ENCODE data around the gene CNTLN. TPM values are rescaled to one million over a fixed set of nuclear protein-coding genes. Genes with fewer than 3 reads are reported as not detected.
A peak's percentile ranks its signal among the peaks of the same experiment; 100 is the strongest.
"Not testable (repeated sequence)": the region's sequence is repeated elsewhere in the genome, so short reads cannot be mapped to it uniquely, and the experiment has no call there.

The CNTLN gene
- total RNA-seq, 1 experiment from 2014 or later, result 6.7 TPM

DNA sequence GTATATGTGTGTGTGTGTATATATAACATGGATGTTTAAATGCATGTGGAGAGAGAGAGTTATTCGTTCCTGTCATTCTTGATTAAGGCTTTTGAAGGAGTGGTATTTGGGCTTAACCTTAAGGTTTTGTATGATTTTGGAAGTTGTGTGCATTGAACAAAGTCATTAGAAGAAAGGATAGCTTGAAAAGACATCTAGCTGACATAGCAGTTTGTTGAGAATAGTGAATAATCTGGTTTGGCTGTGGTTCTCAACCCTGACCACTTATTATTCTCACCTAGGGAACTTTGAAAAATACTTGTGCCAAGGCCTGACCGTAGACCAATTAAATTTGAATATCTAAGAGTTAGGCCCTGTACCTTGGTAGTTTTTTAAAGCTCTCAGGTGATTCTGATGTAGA, 303.0 kb downstream of the CNTLN start:
- DNase-seq (ENCODE audit: unreplicated experiment), result no peak
- Mint-ChIP-seq H3K4me3 (ENCODE audit: unreplicated experiment) (no peak overlapping the region), H3K27ac (ENCODE audit: low read depth, unreplicated experiment) (no peak overlapping the region), H3K36me3 (ENCODE audit: insufficient read depth, unreplicated experiment) (no peaks in the 10 kb centered on the region), H3K4me1 (ENCODE audit: insufficient read depth, unreplicated experiment) (no peaks in the 10 kb centered on the region), H3K9me3 (ENCODE audit: unreplicated experiment) (peaks cover 14% of the 10 kb centered on the region), H3K27me3 (ENCODE audit: insufficient read depth, unreplicated experiment) (no peaks in the 10 kb centered on the region)
- TF ChIP-seq, protein P1, sequence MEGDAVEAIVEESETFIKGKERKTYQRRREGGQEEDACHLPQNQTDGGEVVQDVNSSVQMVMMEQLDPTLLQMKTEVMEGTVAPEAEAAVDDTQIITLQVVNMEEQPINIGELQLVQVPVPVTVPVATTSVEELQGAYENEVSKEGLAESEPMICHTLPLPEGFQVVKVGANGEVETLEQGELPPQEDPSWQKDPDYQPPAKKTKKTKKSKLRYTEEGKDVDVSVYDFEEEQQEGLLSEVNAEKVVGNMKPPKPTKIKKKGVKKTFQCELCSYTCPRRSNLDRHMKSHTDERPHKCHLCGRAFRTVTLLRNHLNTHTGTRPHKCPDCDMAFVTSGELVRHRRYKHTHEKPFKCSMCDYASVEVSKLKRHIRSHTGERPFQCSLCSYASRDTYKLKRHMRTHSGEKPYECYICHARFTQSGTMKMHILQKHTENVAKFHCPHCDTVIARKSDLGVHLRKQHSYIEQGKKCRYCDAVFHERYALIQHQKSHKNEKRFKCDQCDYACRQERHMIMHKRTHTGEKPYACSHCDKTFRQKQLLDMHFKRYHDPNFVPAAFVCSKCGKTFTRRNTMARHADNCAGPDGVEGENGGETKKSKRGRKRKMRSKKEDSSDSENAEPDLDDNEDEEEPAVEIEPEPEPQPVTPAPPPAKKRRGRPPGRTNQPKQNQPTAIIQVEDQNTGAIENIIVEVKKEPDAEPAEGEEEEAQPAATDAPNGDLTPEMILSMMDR (IDR thresholded peaks at IDR 0.05; ENCODE audit: unreplicated experiment), result no peak
- ChIA-PET POLR2A (no interaction called here), CTCF (interaction anchor here (0.7 kb wide), 1 partner anchor 9 kb away, joined by 3 read pairs; no protein-coding TSS in a partner anchor)
- intact Hi-C loops (cut with micrococcal nuclease), result no loop called here
- BruUV-seq (replicated peaks), result no TSS peak

DNA sequence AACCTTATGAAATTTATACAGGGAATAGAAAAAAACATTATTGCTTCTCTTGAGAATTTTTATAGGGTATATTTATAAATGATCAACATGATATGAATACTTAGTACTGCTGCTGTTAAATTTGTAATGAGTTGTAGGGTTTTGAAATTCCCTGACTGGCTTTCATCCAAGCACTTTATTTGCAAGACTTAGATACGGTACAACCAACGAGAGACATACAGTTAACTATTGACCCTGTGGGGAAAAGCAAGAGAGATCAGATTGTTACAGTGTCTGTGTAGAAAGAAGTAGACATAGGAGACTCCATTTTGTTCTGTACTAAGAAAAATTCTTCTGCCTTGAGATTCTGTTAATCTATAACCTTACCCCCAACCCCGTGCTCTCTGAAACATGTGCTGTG, 310.3 kb downstream of the CNTLN start:
- H3K4me1 Mint-ChIP-seq (ENCODE audit: insufficient read depth, unreplicated experiment); H3K4me3 Mint-ChIP-seq (ENCODE audit: unreplicated experiment); H3K36me3 Mint-ChIP-seq (ENCODE audit: insufficient read depth, unreplicated experiment); H3K9me3 Mint-ChIP-seq (ENCODE audit: unreplicated experiment); H3K27me3 Mint-ChIP-seq (ENCODE audit: insufficient read depth, unreplicated experiment); intact Hi-C loops (cut with micrococcal nuclease); BruUV-seq (replicated peaks); DNase-seq (ENCODE audit: unreplicated experiment); H3K27ac Mint-ChIP-seq (ENCODE audit: low read depth, unreplicated experiment); CTCF ChIA-PET: not testable (repeated sequence)
- POLR2A ChIA-PET, result interaction anchor here (0.6 kb wide), 1 partner anchor 305 kb away, joined by 3 read pairs; no protein-coding TSS in a partner anchor

DNA sequence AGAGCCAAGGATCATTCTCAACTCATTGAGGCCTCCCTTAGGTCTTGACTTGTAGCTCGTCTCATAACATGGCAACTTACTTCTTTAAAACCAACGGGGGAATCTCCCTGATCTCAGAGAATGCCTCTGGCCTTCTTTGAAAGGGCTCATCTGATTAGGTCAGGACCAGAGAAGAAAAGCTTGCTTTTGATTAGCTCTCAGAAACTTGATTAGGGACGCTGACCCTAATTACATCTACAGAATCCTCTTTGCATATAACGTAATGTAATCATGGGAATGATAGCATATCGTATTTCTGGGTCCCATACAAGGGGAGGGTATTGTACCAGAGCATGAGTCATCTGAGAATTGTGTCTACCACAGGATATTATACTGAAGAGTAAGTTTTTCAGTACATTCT, 318.9 kb downstream of the CNTLN start:
- Mint-ChIP-seq H3K27ac (ENCODE audit: low read depth, unreplicated experiment) (no peak overlapping the region), H3K27me3 (ENCODE audit: insufficient read depth, unreplicated experiment) (no peaks in the 10 kb centered on the region), H3K4me3 (ENCODE audit: unreplicated experiment) (no peak overlapping the region), H3K4me1 (ENCODE audit: insufficient read depth, unreplicated experiment) (no peaks in the 10 kb centered on the region), H3K36me3 (ENCODE audit: insufficient read depth, unreplicated experiment) (no peaks in the 10 kb centered on the region), H3K9me3 (ENCODE audit: unreplicated experiment) (no peaks in the 10 kb centered on the region)
- ChIA-PET CTCF (interaction anchor here (2.0 kb wide), 1 partner anchor 9 kb away, joined by 7 read pairs; no protein-coding TSS in a partner anchor), POLR2A (no interaction called here)
- intact Hi-C loops (cut with micrococcal nuclease), result no loop called here
- peak; percentile 7 for DNase-seq (ENCODE audit: unreplicated experiment)
- TF ChIP-seq, protein P1 (IDR thresholded peaks at IDR 0.05; ENCODE audit: unreplicated experiment), result no peak
- no TSS peak for BruUV-seq (replicated peaks)

DNA sequence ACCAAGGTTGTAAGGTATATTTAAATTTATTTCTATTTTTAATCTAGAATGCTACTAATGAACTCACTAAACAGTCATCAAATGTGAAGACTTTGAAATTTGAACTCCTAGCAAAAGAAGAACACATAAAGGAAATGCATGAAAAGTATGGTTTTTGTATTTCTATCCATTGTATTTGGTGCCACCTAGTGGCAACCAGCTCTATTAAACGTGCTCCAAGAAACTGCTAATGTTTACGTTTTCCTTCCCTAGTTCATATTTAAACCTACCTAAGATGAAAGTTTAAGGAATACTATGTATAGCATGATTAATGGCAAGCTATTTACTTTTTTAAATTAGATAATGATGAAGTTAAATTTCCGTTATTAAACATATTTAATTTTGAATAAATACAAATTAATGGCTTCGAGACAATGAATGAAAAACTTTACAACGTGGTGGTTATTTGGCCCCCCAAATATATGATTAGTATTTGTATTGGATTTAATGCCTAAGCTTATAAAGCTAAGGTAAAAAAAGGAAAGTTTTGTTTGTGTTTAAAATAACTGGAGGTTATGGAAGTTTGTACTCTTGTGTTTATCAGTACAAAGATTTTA, 328.1 kb downstream of the CNTLN start:
- no peak overlapping the region for H3K27ac Mint-ChIP-seq (ENCODE audit: low read depth, unreplicated experiment)
- H3K9me3 Mint-ChIP-seq (ENCODE audit: unreplicated experiment), result no peaks in the 10 kb centered on the region
- H3K4me3 Mint-ChIP-seq (ENCODE audit: unreplicated experiment), result no peak overlapping the region
- CTCF ChIA-PET, result interaction anchor here (0.6 to 4.9 kb wide), 30 partner anchors 9 to 1628 kb away, joined by 3 to 77 read pairs (median 4); partner anchors contain the start of gene CNTLN
- TF ChIP-seq, protein P1 (IDR thresholded peaks at IDR 0.05; ENCODE audit: unreplicated experiment), result peak; percentile 55
- POLR2A ChIA-PET, result interaction anchor here (0.5 to 1.7 kb wide), 3 partner anchors 128 to 346 kb away, joined by 3 to 4 read pairs (median 3); no protein-coding TSS in a partner anchor
- peak; percentile 63 for DNase-seq (ENCODE audit: unreplicated experiment)
- peaks cover 11% of the 10 kb centered on the region for H3K36me3 Mint-ChIP-seq (ENCODE audit: insufficient read depth, unreplicated experiment)
- H3K27me3 Mint-ChIP-seq (ENCODE audit: insufficient read depth, unreplicated experiment), result no peaks in the 10 kb centered on the region
- intact Hi-C loops (cut with micrococcal nuclease), result loop anchor here (1.0 kb wide), 4 partner anchors 244 to 1271 kb away; no protein-coding TSS in a partner anchor
- no peaks in the 10 kb centered on the region for H3K4me1 Mint-ChIP-seq (ENCODE audit: insufficient read depth, unreplicated experiment)
- BruUV-seq (replicated peaks), result no TSS peak
